ENCODE data around the gene RASD2.

The RASD2 gene

DNA sequence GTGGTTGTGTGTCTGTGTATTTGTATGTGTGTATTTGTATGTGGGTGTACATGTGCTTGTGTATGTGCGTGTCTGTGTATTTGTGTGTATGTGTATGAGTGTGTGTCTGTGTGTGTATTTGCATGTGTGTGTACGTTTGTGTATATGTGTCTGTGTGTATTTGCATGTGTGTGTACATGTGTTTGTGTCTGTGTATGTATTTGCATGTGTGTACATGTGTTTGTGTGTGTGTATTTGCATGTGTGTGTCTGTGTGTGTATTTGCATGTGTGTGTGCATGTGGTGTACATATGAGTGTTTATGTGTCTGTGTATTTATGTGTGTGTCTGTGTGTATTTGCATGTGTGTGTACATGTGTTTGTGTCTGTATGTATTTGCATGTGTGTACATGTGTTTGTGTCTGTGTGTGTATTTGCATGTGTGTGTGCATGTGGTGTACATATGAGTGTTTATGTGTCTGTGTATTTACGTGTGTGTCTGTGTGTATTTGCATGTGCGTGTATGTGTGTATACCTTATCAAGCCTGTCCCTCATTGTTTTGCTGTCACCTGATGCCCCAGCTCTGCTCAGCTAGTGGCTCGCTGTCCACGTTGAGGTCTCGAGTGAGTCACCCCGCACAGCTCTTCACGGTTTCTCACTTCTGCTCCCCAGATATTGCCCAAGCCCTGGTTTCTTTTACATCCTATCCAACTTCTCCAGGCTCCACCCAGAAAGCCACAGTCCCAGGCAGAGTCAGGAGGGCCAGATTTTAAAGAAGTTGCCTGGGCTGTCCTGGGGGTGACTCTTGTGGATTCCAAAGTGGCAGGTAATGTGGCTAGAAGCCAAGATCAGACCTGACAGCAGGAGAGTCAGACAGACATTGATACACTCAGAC, 61.3 kb downstream of the RASD2 start:
- TF ChIP-seq POLR2A (IDR thresholded peaks at IDR 0.05; ENCODE audit: low read depth, low read length) = no peak
- no peak for TF ChIP-seq POLR2AphosphoS5 (IDR thresholded peaks at IDR 0.05; ENCODE audit: low read depth, low read length)
- TF ChIP-seq TAF1 (IDR thresholded peaks at IDR 0.05; ENCODE audit: borderline replicate concordance, low read depth, low read length) = no peak
- DNase-seq (ENCODE audit: insufficient read length) = no peak
- FAIRE-seq = peak; percentile 33
